Stimulated activated CD4-positive, alpha-beta T cell treated with anti-CD3 and anti-CD28 coated beads, Interleukin-4, amount 100 ng/mL, for 48 hours (primary cell): Measurements from ENCODE around the gene SLC9A7.

ENCODE experiments used
- DNase-seq, 2 donors: peaks; one replicate each; pipeline ENCODE4 v3.0.0-alpha.2; 2020; ENCODE audit warnings: low read depth in 2 of 2

The SLC9A7 gene

GRCh38 chrX:46610070-46610658 lies 148.8 kb downstream of the SLC9A7 start:
- DNase-seq, result no peak

- DNase-seq, result no peak
Measured at GRCh38 chrX:46607916-46608315, 151.0 kb downstream of the SLC9A7 start.

GRCh38 chrX:46602468-46603102 lies 156.3 kb downstream of the SLC9A7 start:
- DNase-seq, result no peak

GRCh38 chrX:46601283-46601682 lies 157.6 kb downstream of the SLC9A7 start:
- no peak for DNase-seq

GRCh38 chrX:46599051-46599560 lies 159.8 kb downstream of the SLC9A7 start:
- DNase-seq, result no peak

- no peak for DNase-seq
Measured at GRCh38 chrX:46597771-46598170, 161.1 kb downstream of the SLC9A7 start.

- no peak for DNase-seq
Measured at GRCh38 chrX:46597208-46597607, 161.7 kb downstream of the SLC9A7 start.

- no peak for DNase-seq
Measured at GRCh38 chrX:46595084-46595483, 163.8 kb downstream of the SLC9A7 start.

- no peak for DNase-seq
Measured at GRCh38 chrX:46589977-46590723, 168.8 kb downstream of the SLC9A7 start.

GRCh38 chrX:46588263-46588662 lies 170.7 kb downstream of the SLC9A7 start:
- DNase-seq, result no peak

GRCh38 chrX:46587753-46588171 lies 171.2 kb downstream of the SLC9A7 start:
- DNase-seq, result no peak

- no peak for DNase-seq
Measured at GRCh38 chrX:46587158-46587557, 171.8 kb downstream of the SLC9A7 start.

GRCh38 chrX:46584736-46585135 lies 174.2 kb downstream of the SLC9A7 start:
- no peak for DNase-seq

- no peak for DNase-seq
Measured at GRCh38 chrX:46582966-46583365, 176.0 kb downstream of the SLC9A7 start.

GRCh38 chrX:46582325-46582724 lies 176.6 kb downstream of the SLC9A7 start:
- DNase-seq, result no peak

- DNase-seq, result no peak
Measured at GRCh38 chrX:46580613-46581012, 178.3 kb downstream of the SLC9A7 start.

GRCh38 chrX:46579250-46579649 lies 179.7 kb downstream of the SLC9A7 start:
- no peak for DNase-seq

GRCh38 chrX:46577221-46578005 lies 181.5 kb downstream of the SLC9A7 start:
- DNase-seq, result no peak

GRCh38 chrX:46576458-46576857 lies 182.5 kb downstream of the SLC9A7 start:
- no peak for DNase-seq

GRCh38 chrX:46575991-46576392 lies 182.9 kb downstream of the SLC9A7 start:
- DNase-seq, result no peak

GRCh38 chrX:46575586-46575985 lies 183.3 kb downstream of the SLC9A7 start:
- DNase-seq, result no peak

- no peak for DNase-seq
Measured at GRCh38 chrX:46574774-46575381, 184.0 kb downstream of the SLC9A7 start.
